HCT116 (cell line): ENCODE data around the gene NLGN3. TPM values are rescaled to one million over a fixed set of nuclear protein-coding genes. Genes with fewer than 3 reads are reported as not detected.

Experiments
- ATAC-seq: fragments of 200-7000 bp; cut with Tn5 transposase; 2 replicates; pipeline ENCODE4 v1.9.1; 2020; ENCODE audit warnings: mild to moderate bottlenecking, moderate library complexity
- BruUV-seq: library from RNA; stranded (reverse); fragments of 400-500 nt; replicated peaks from 2 replicates; lab custom pipeline; 2021; lab: Mats Ljungman, UMichigan
- CTCF ChIA-PET: fragments of 300-600 bp; sonication (Branson Sonifier 250); formaldehyde crosslinking; loops from one replicate; lab custom pipeline; 2021; ENCODE audit warnings: antibody characterized with exemption; lab: Charles Lee
- POLR2A ChIA-PET: fragments of 300-600, 350-600 bp; sonication (Branson Sonifier 250); formaldehyde crosslinking; loops from one replicate; lab custom pipeline; 2021; ENCODE audit warnings: antibody characterized with exemption; lab: Charles Lee
- RAD21 ChIA-PET, 2 experiments: fragments of 300-600 bp; sonication (Branson Sonifier 250); formaldehyde crosslinking; loops; one replicate each; lab custom pipeline; 2023; ENCODE audit warnings: low total read pairs in 2 of 2; ENCODE audit not compliant: uncharacterized antibody in 2 of 2, unreplicated experiment in 2 of 2, low non-redundant PET in 1 of 2; lab: Charles Lee
- DNase-seq: peaks from one replicate; pipeline ENCODE4 v3.0.0-alpha.2; 2010; ENCODE audit warnings: low read depth, low spot score
- H2AFZ ChIP-seq: fragments of 200-600 bp; shearing (Covaris generic), sonication (generic); 2 replicates; pipeline ENCODE4 v1.6.1; 2017; ENCODE audit warnings: low read depth, mixed run types, mixed read lengths, antibody characterized with exemption, low read length; ENCODE audit not compliant: poor library complexity, severe bottlenecking
- H3K27ac ChIP-seq: 2 replicates; pipeline ENCODE4 v1.5.1; 2012; ENCODE audit warnings: low read depth, low read length
- H3K27me3 ChIP-seq: fragments of 200-600 bp; sonication (generic); 2 replicates; pipeline ENCODE4 v1.6.1; 2016; ENCODE audit warnings: mixed run types, low read length, mixed read lengths; ENCODE audit not compliant: insufficient read depth
- H3K36me3 ChIP-seq, 2 experiments: fragments of 200-500 bp in 1 of 2; fragments of 200-600 bp in 1 of 2; sonication (Bioruptor generic) in 1 of 2; sonication (generic) in 1 of 2; 2 replicates each; pipeline versions ENCODE4 v1.5.1 to v1.6.1; 2014 to 2016; ENCODE audit warnings: low read length in 2 of 2, inconsistent platforms in 1 of 2, mixed read lengths in 1 of 2, mixed run types in 1 of 2; ENCODE audit not compliant: insufficient read depth in 2 of 2, control insufficient read depth in 1 of 2
- H3K4me1 ChIP-seq, 2 experiments: fragments of 200-600 bp in 1 of 2; sonication (generic) in 1 of 2; 2 replicates each; pipeline versions ENCODE4 v1.5.1 to v1.6.1; 2012 to 2017; ENCODE audit warnings: low read length in 2 of 2, inconsistent platforms in 1 of 2, mild to moderate bottlenecking in 1 of 2, mixed read lengths in 1 of 2, mixed run types in 1 of 2, moderate library complexity in 1 of 2; ENCODE audit not compliant: insufficient read depth in 2 of 2, control insufficient read depth in 1 of 2
- H3K4me2 ChIP-seq: fragments of 200-600 bp; sonication (generic); 2 replicates; pipeline ENCODE4 v1.6.1; 2017; ENCODE audit warnings: mixed run types, low read length, mixed read lengths
- H3K4me3 ChIP-seq, 2 experiments: fragments of 200-600 bp in 1 of 2; sonication (generic) in 1 of 2; replicated peaks in 1 of 2; 2 replicates each; pipeline ENCODE4 v1.5.1; 2011 to 2016; ENCODE audit warnings: low read length in 2 of 2, control low read depth in 1 of 2, low read depth in 1 of 2, mild to moderate bottlenecking in 1 of 2, mixed read lengths in 1 of 2, mixed run types in 1 of 2
- H3K79me2 ChIP-seq: fragments of 200-600 bp; sonication (generic); 2 replicates; pipeline ENCODE4 v1.6.1; 2017; ENCODE audit warnings: mild to moderate bottlenecking, mixed run types, low read length, moderate library complexity, mixed read lengths; ENCODE audit not compliant: insufficient read depth
- H3K9ac ChIP-seq: fragments of 200-600 bp; sonication (generic); 2 replicates; pipeline ENCODE4 v1.6.1; 2016; ENCODE audit warnings: low read length, mixed read lengths
- H3K9me2 ChIP-seq: fragments of 200-600 bp; sonication (generic), shearing (Covaris generic); 2 replicates; pipeline ENCODE4 v1.6.1; 2017; ENCODE audit warnings: mixed run types, mild to moderate bottlenecking, moderate library complexity; ENCODE audit not compliant: insufficient read depth
- H3K9me3 ChIP-seq, 2 experiments: fragments of 200-500 bp in 1 of 2; fragments of 200-600 bp in 1 of 2; sonication (Bioruptor generic) in 1 of 2; sonication (generic) in 1 of 2; 2 replicates each; pipeline ENCODE4 v1.6.1; 2014 to 2017; ENCODE audit warnings: low read length in 2 of 2, mixed read lengths in 2 of 2, inconsistent platforms in 1 of 2, low read depth in 1 of 2, mild to moderate bottlenecking in 1 of 2, mixed run types in 1 of 2, moderate library complexity in 1 of 2; ENCODE audit not compliant: control insufficient read depth in 1 of 2, insufficient read depth in 1 of 2
- H4K20me1 ChIP-seq: fragments of 200-600 bp; sonication (generic), shearing (Covaris generic); 2 replicates; pipeline ENCODE4 v1.6.1; 2017; ENCODE audit warnings: mixed run types, mild to moderate bottlenecking, moderate library complexity; ENCODE audit not compliant: insufficient read depth
- ATF3 ChIP-seq: IDR thresholded peaks from 2 replicates; pipeline ENCODE4 v1.6.1; 2012
- ELF1 ChIP-seq: IDR thresholded peaks from 2 replicates; pipeline ENCODE4 v1.6.1; 2012; ENCODE audit warnings: low read depth, borderline replicate concordance
- FOSL1 ChIP-seq: IDR thresholded peaks from 2 replicates; pipeline ENCODE4 v1.6.1; 2012; ENCODE audit warnings: low read depth
- MAX ChIP-seq: IDR thresholded peaks from 2 replicates; pipeline ENCODE4 v1.6.1; 2012
- POLR2A ChIP-seq: IDR thresholded peaks from 2 replicates; pipeline ENCODE4 v1.7.0; 2011; ENCODE audit warnings: borderline replicate concordance; ENCODE audit not compliant: insufficient read depth, insufficient read length; ENCODE audit errors: extremely low read depth
- SRF ChIP-seq: IDR thresholded peaks from 2 replicates; pipeline ENCODE4 v1.6.1; 2012; ENCODE audit warnings: low read depth
- TCF7L2 ChIP-seq: IDR thresholded peaks from 2 replicates; pipeline ENCODE4 v1.7.0; 2011; ENCODE audit warnings: borderline replicate concordance, inconsistent platforms; ENCODE audit not compliant: insufficient read depth, insufficient read length; ENCODE audit errors: extremely low read depth
- YY1 ChIP-seq: IDR thresholded peaks from 2 replicates; pipeline ENCODE4 v1.6.1; 2011; ENCODE audit warnings: low read length, low read depth, moderate library complexity, mild to moderate bottlenecking; ENCODE audit not compliant: insufficient replicate concordance; ENCODE audit errors: extremely low read depth
- ZBTB33 ChIP-seq: IDR thresholded peaks from 2 replicates; pipeline ENCODE4 v1.6.1; 2011; ENCODE audit warnings: mild to moderate bottlenecking, low read length, moderate library complexity; ENCODE audit not compliant: insufficient replicate concordance; ENCODE audit errors: extremely low read depth
- ZFX ChIP-seq: fragments of 450-650 bp; IDR thresholded peaks from 2 replicates; pipeline ENCODE4 v1.6.1; 2017
- ZNF274 ChIP-seq: fragments of 200-500 bp; sonication (Bioruptor generic); IDR thresholded peaks from 2 replicates; pipeline ENCODE4 v1.6.1; 2014; ENCODE audit warnings: mild to moderate bottlenecking, low read depth, low read length, inconsistent platforms
- intact Hi-C: fragments of 100-400 bp; cut with micrococcal nuclease; formaldehyde crosslinking; loops from 2 replicates; pipeline ENCODE4 v1.10.0; 2022
- total RNA-seq: library from RNA; stranded (reverse); gene quantifications from one replicate; pipeline ENCODE4 v1.2.1, GENCODE V29; 2021; ENCODE audit not compliant: unreplicated experiment

Gene NLGN3
- total RNA-seq, 1 experiment from 2014 or later, result 1.4 TPM

GRCh38 chrX:71159335-71159734 is 14.7 kb downstream of the NLGN3 start:
- TF ChIP-seq TCF7L2, result no peak
- TF ChIP-seq ATF3, result no peak
- no peak for TF ChIP-seq SRF
- no peak for TF ChIP-seq ZBTB33
- TF ChIP-seq FOSL1, result no peak
- TF ChIP-seq ZNF274, result no peak
- no peak for TF ChIP-seq MAX
- no peak for TF ChIP-seq YY1
- TF ChIP-seq POLR2A, result no peak
- no peak for TF ChIP-seq ZFX
- TF ChIP-seq ELF1, result no peak
- TF ChIP-seq, all 23 proteins: peak for 0
- H3K4me3 ChIP-seq, result no peak overlapping the region
- no peaks in the 10 kb centered on the region for H3K27me3 ChIP-seq
- RAD21 ChIA-PET, result no interaction called here
- no peaks in the 10 kb centered on the region for H4K20me1 ChIP-seq
- POLR2A ChIA-PET, result no interaction called here
- ATAC-seq, result no peak
- no peaks in the 10 kb centered on the region for H3K79me2 ChIP-seq
- intact Hi-C loops, result no loop called here
- no peaks in the 10 kb centered on the region for H3K9me3 ChIP-seq
- no peak overlapping the region for H3K4me2 ChIP-seq
- no TSS peak for BruUV-seq
- H2AFZ ChIP-seq, result no peak overlapping the region
- H3K36me3 ChIP-seq, result no peaks in the 10 kb centered on the region
- H3K27ac ChIP-seq, result no peak overlapping the region
- no peaks in the 10 kb centered on the region for H3K9me2 ChIP-seq
- no peaks in the 10 kb centered on the region for H3K4me1 ChIP-seq
- CTCF ChIA-PET, result no interaction called here
- no peak for DNase-seq
- no peak overlapping the region for H3K9ac ChIP-seq
